HG03108 (cell line): Measurements from ENCODE around the gene CDC42BPA.
"Not testable (repeated sequence)": the region's sequence is repeated elsewhere in the genome, so short reads cannot be mapped to it uniquely, and the experiment has no call there.

Experiments used
- ATAC-seq: cut with Tn5 transposase; IDR thresholded peaks from one replicate; pipeline ENCODE4 v1.9.1; 2021; ENCODE audit warnings: moderate library complexity; ENCODE audit not compliant: unreplicated experiment

CDC42BPA gene

DNA sequence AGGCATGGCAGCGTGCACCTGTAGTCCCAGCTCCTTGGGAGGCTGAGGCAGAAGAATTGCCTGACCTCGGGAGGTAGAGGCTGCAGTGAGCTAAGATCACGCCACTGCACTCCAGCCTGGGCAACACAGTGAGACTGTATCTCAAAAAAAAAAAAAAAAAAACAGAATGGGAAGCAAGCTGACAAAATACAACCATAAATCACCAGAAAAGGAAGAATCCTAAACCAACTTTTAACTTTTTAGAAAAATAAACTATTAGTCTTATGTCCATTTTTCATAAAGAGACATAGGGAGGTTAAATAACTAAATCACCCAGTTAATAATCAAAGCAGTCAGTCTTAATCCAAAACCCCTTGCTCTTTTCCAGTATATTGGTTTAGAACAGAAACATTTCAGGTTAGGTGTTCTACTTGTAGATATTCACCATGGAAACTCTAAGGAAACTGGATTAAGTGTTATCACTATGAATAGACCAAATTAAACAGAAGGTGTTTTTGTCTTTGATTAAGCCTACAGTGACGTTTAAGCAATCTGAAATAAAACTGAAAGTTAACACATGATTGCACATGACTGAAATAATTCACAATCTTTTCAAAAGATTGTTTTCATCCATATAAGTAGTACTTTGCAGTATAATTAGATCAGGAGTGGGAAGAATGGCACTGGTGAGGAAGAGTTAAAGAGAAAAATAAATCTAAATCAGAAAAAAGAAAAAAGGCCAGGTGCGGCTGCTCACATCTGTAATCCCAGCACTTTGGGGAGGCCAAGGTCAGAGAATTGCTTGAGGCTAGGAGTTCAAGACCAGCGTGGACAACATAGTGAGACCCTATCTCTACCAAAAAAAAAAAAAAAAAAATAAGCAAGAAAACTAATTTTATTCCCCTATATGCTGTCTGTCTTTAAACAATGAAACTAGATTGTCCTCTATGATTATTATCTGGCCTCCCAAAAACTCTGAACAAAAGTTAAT, 9.6 kb downstream of the CDC42BPA start:
- ATAC-seq, result no peak

DNA sequence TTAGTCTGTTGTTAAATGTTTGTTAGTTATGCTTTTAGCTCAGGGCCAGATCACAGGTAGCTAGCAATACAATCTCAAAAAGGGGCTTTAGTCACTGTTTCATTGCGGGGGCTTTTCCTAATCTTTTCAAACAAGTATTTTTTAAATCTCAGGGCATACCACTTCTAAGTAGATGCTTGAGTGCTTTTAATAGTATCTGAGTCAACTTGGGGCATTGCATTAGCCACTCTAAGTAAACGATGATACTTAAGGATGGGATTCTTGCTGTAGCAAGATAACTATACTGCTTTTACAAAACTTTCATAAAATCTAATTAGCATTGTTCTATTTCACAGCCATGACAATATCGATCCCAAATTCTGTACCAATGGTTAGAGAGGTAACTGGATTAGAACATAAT, 11.6 kb downstream of the CDC42BPA start:
- ATAC-seq, result no peak

DNA sequence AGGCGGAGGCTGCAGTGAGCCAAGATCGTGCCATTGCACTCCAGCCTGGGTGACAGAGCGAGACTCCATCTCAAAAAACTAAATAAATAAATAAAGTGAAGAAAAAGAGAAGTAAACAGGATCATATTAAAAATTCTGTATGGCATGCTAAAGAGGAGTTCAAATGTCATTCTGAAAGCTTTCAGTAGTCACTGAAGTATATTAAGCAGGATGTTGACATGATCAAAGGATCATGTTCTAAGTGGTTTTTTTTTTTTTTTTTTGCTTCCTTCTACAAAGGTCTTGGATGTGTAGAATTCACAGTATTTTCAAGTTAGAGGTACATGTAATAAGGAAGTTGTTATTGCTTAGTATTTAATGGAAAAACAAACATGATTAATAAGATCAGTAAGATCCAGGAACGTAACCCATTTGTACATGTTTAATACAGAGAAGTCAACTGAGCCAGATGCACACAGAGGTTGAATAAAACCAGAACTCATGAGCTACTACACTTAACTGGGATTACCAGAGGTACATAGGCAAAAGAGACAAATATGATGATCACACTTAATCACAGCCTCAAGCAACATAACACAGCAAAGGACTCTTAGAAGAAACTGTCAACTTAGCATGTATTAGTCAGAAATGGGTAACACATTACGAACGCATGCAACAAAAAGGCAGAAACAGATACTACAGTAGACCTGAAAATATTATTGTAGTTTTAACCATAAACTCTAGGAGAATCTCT, 12.2 kb downstream of the CDC42BPA start:
- no peak for ATAC-seq

DNA sequence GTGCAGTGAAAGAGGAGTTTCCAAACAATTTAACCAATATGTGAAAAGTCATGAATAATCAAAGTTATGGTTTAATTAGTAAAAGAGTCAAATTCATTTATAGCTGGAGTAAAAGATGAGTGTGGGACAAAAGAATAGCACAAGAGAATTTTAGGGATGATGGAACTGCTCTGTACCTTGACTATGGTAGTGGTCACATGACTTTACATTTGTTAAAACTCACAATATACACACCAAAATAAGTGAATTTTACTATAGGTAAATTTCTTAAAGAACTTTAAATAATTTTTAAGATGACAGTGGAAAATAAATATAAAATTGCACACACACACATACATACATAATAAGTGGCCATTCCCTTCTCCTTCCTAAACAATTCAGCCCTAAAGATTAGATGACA, 13.6 kb downstream of the CDC42BPA start:
- ATAC-seq, result no peak

DNA sequence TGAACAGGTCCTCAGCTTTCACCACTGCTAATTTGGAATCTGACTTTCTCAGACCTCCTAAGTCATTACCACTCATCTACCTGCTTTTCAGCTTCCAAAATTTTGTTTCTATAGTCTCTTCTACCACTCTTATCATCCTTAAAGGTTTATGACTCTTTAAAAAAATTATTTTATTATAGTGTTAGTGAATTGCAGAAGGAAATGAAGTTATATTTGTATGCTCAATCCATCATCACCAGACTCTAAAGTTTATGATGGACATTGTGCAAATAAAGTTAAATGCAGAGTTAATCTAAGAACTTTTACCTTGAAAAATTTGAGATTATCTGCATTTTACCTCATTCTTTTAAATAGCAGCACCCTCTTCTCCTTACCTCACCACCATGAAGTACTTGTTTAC, 14.6 kb downstream of the CDC42BPA start:
- ATAC-seq, result no peak

DNA sequence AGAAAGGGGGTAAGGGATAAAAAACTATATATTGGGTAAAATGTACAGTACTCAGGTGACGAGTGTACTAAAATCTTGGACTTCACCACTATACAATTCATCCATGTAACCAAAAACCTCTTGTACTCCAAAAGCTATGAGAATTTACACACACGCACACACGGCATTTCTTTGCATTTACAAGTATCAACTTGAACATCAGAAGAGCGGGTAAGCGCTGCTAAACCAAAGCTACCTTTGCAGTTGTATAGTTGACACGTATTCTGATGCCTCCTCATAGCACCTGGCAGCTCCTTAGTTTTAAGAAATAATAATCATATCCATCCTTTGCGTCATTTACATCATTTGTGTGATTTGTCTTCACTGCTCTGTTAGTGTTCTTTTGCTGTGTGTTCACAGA, 17.6 kb downstream of the CDC42BPA start:
- ATAC-seq, result no peak

DNA sequence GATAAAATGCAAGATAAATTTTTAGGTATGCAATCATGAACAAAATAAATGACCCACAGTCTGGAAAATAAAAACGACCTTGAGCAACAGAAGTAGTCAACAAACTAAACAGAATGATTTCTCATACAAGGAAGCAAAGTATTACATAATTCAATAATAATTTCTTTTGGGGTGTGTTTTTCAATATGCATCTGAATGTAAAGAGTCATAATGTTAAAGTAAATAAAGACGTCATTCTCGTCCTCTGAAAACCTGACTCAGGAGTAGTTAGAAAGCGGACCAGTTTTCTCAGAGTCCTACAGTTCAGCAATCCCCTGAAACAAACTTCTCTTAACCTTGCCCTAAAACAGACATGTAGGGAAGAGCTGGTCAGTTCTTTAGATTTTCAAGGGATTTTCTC, 18.6 kb downstream of the CDC42BPA start:
- no peak for ATAC-seq

DNA sequence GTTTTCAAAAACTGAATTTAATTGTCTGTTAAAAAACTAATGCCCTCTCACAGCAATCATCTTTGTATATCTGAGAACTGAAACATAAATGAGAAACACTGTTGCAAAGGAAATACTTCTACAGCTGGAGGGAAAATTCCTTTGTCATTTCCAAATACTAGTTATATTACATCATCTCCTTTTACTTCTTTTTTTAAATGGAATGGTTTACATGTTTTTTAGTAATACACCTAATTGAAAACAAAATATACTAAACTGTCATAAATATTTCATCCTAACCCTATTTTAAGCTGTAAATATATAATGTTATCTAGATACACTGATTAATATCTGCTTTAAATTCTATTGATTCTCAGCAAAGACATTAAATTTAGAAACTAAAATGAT, 19.1 kb downstream of the CDC42BPA start:
- no peak for ATAC-seq

DNA sequence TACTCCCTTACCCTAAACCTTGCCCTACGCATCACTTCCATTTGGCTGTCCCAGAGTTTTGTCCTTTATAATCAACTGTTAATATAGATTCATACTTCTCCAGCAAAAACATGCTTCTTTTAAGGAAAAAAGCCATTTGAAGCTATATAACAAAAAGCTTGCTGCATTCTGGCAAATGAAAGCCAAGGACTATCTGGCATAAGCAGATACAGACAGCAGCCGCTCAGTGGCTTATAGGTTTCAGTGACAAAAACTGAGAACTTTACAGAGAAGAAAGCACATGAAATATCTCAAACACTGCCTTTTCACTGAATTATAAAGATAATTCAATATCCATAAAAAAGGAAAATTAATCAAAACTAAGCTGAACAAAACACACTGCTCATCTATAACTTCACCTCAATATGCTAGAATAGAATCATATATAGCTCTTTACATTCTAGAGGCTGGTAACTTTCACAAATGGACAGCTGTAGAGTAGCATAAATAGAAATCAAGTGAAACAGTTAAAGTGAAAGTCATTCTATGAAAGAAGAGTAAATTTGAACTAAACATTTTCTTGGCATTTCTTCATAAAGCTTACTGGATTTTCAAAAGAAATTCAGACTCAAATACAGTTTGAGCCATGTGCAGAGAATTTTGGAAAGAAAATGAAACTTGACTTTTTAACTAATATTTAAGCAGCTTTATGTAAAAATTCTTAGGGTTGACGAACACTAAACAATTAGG, 19.6 kb downstream of the CDC42BPA start:
- no peak for ATAC-seq

DNA sequence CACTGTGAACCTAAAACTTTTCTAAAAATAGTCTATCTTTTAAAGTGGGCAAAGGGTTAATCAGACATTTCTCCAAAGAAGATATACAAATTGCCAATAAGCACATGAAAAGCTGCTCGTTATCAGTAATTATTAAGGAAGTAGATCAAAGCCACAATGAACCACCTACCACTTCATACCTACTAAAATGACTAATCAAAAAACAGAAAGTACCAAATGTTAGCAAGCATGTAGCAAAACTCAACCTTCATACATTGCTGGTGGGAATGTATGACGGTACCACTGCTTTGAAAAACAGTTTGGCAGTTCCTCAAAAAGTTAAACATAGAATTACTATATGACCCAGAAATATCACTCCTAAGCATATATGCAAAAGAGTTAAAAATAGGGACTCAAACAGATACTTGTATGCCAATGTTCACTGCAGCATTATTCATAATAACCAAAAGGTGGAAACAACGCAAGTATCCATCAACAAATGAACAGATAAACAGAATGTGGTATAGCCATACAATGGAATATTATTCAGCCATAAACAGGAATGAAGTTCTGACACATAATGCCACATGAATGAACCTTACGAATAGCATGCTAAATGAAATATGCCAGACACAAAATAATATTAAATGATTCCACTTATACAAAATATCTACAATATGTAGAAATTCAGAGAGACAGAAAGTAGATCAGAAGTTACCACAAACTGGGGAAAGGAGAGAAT, 21.1 kb downstream of the CDC42BPA start:
- ATAC-seq, result no peak

DNA sequence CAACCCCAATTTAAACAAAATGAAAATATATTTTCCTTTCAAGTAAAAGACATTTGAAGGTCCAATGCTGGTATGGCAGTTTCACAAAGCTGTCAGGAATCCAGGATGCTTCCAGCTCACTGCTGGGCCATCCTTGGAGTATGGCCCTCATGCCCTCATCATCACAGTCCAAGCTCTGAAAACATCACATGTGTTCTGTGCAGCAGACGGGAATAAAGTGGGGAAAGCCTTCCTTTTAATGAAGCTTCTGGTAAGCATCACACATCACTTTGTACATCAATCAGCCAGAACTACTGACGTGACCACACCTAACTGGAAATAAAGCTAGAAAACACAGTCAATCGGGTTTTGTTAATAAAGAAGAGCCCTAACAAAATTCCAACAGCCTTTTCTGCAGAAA, 22.7 kb downstream of the CDC42BPA start:
- ATAC-seq, result no peak

DNA sequence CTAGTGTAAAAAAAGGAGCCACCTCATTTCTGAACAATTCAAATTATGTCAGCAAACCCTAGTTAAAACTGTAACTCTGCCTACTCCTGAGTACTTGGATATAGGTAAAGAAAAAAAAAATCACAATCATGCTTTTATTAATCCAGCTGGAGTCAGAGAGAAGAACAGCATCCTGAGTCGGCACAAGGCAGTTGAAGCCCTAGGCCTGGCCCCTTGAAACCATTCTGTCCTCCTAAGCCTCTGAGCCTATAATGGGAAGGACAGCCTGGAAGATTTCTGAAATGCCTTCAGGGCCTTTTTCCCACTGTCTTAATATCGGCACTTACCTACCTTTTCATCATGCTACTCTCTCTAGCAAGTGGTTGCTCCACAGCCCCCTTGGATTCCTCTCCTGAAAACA, 32.5 kb downstream of the CDC42BPA start:
- ATAC-seq, result no peak

DNA sequence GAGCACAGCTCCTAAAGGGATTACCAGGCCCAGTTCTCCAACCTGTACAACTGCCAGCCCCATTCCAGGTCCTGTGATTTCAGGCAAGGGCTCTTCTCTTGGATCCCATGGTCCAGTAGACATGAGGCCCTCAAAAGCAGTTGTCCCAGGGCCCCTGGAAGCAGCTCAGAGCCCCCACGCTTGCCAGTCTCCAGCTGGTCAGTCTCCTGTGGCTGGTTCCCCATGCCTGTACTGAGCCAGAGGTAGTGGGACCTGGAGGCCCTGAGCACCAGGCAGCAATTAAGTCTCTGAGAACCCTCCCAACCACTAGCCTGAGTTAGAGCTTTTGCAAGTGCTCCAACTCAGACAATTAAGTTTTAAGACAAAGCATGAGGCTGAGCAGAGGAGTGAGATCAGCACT, 36.9 kb downstream of the CDC42BPA start:
- no peak for ATAC-seq

DNA sequence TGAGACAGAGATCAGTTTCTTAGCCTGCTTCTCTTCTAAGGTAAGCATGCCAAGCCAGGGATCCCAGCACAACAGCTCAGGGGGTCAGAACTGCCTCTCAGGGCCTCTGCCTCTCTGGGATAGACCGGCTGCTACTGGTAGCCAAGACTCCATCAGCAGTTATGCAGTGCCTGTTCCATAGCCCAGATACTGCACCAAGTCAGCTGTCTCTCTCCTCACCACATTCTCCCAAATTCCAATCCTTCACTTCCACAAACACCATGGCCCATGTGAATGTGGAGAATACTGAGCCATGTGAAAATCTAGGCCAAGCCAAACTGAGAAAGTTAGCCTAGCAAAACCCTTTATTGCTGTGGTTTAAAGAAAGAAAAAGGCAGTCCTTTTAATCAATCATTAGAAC, 37.5 kb downstream of the CDC42BPA start:
- ATAC-seq, result no peak

DNA sequence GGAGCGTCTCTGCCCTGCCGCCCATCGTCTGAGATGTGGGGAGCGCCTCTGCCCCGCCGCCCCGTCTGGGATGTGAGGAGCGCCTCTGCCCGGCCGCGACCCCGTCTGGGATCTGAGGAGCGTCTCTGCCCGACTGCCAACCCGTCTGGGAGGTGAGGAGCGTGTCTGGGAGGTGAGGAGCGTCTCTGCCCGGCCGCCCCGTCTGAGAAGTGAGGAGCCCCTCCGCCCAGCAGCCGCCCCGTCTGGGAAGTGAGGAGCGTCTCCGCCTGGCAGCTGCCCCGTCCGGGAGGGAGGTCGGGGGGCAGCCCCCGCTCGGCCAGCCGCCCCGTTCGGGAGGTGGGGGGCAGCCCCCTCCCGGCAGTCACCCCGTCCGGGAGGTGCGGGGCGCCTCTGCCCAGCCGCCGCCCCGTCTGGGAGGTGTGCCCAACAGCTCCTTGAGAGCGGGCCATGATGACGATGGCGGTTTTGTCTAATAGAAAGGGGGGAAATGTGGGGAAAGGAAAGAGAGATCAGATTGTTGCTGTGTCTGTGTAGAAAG, 42.1 kb downstream of the CDC42BPA start:
- ATAC-seq, result not testable (repeated sequence)

DNA sequence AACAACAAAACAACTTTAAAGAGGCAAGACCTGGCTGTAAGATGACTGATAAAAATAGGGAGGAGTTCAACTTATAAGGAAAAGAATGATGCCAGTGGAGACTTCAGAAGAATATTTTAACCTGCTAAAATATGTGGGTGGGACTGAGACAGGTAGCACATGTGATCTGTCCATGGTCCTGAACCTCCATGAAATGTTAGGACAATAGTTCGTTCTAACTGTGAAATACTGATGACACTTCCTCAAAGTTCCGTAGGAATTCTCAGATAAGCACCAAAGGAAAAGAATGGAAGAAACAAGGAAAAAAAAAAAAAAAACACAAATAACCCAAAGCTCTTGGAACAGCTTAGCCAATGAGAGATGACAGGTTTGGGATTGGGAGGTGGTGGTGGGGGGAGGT, 44.7 kb downstream of the CDC42BPA start:
- ATAC-seq, result no peak

DNA sequence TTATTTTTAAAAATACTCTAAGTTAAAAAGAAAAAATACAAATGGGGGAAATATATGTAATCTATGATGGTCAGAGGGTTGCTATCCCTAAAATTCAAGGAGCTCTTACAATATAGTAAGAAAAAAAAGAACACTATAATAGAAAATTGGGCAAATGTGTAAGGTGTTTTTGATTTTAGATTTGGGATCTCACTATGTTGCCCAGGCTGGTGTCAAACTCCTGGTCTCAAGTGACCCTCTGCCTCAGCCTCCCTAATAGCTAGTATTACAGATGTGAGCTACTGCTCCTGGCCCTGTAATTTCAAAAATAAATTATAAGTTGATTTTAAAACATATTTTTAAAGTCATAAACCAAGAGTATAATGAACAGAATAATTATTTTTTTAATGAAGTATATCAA, 45.9 kb downstream of the CDC42BPA start:
- ATAC-seq, result no peak

DNA sequence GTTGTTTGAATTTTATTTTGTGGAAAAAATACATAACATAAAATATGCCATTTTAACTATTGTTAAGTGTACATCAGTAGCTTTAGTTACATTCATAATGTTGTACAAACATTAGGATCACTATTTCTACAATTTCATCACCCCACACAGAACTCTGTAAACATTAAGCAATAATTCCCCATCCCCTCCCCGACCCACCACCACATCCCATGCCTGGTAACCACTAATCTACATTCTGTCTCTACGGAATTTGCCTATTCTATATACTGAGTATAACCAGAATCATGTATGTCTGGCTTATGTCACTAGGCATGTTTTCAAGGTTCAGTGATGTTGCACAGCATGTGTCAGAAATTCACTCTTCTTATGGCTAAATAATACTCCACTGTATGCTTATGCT, 47.7 kb downstream of the CDC42BPA start:
- ATAC-seq, result no peak

DNA sequence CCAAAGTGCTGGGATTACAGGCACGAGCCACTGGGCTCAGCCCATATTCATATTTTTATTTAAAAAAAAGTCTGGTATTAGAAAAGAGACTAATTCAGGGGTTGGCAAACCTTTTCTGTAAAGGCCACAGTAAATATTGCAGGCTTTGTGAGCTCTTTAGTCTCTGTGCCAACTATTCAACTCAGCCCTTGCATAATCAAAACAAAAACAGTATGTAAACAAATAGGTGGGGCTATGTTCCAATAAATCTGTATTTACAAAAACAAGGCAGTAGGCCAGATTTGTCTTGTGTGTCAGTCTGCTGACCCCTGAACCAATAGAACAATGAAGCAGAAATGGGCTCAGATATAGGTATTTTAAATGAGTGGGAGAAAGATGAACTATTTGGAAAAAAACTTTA, 49.3 kb downstream of the CDC42BPA start:
- no peak for ATAC-seq

DNA sequence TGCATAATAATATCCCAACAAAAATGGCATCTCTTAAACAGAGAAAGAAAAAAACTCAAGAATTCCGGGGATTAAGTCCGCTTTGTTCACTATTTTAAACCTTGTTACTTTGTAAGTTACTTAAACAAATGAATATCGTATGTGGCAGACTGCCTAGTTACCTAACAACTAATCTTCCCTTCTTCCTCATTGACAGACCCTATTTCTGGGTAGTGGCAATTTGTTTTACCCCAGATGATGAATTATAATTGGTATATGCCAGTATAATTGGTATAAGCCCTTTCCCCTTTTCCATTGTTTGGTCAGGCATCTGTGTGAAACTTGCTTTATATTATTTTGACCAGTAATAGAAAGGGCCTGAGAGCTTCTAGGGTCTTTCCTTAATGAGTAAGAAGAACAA, 52.4 kb downstream of the CDC42BPA start:
- ATAC-seq, result no peak

DNA sequence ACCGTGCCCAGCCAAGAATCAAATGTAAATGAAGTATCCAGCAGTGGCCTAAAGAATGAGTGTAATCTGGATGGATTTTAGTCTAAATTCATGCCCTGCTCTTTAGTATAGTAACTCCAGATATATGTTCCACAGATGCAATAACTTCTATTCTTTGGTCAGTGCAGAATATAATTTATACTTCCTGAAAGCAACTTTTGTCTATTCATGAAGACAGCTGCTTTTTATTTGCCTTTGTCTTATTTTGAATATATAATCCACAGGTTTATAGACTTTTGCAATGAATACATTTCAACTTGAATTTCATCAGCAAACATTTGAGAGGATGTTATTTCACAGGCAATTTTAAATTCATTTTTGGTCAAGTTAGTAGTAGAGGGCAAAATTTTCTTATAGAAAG, 54.4 kb downstream of the CDC42BPA start:
- no peak for ATAC-seq
